ENCODE measurements around the gene ZNF536. TPM values are rescaled to one million over a fixed set of nuclear protein-coding genes. Genes with fewer than 3 reads are reported as not detected.

ZNF536 gene
- total and polyA plus RNA-seq, 8 donors = 0.44 to 13.4 (median 1.1) TPM; not detected in 1

DNA sequence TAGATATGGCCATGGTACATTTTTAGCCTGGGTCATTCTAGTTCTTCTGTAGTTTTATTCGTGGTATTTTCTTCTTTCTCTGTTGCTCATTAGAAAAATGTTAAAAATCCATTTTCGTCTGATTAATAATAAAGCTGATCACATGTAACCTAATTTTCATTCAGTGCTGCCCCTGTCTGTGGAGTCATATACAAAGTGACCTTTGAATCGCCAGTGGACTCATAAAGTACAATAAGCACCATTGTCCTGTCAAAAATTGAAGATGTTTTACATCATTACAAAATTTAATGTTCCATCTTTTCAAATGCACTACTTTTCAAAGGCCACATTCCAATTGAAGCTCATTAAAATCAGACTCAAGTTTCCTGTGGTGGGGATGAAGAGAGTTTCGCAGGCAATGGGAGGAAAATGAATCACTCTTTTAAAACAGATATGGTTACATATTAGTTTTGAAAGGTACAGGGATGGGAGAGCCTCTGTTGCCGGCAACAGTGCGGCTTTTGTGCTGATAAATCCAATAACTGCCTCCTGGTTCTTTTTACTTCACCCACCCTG is 205.4 kb downstream of the ZNF536 start:
- intact Hi-C loops (cut with DNase I; ENCODE audit: low total_unique reads) = no loop called here
- no peak for DNase-seq
- Histone ChIP-seq H3K27me3 (no peaks in the 10 kb centered on the region), H3K27ac (no peak overlapping the region), H3K36me3 (no peaks in the 10 kb centered on the region), H3K4me3 (no peak overlapping the region), H3K4me1 (no peaks in the 10 kb centered on the region), H3K9me3 (no peaks in the 10 kb centered on the region)
- 73 to 80% (median 78%) methylated on average over 6 of the region's 6 CpGs for WGBS, 5 donors
- TF ChIP-seq CTCF (IDR thresholded peaks at IDR 0.05) (no peak), EP300 (IDR thresholded peaks at IDR 0.05) (no peak), POLR2A (IDR thresholded peaks at IDR 0.05) (no peak), POLR2AphosphoS5 (IDR thresholded peaks at IDR 0.05) (no peak)

GRCh38 chr19:30579419-30579818 is 207.2 kb downstream of the ZNF536 start:
- Histone ChIP-seq H3K27ac (no peak overlapping the region), H3K4me1 (no peaks in the 10 kb centered on the region), H3K9me3 (no peaks in the 10 kb centered on the region), H3K36me3 (no peaks in the 10 kb centered on the region), H3K4me3 (no peak overlapping the region), H3K27me3 (peaks cover 0 to 8% (median 0%) of the 10 kb centered on the region in 3 donors)
- WGBS, 5 donors = 58 to 75% (median 71%) methylated on average over 2 to 3 of the region's 3 CpGs
- no peak for DNase-seq
- no peak for TF ChIP-seq EP300 (IDR thresholded peaks at IDR 0.05)
- TF ChIP-seq POLR2AphosphoS5 (IDR thresholded peaks at IDR 0.05) = no peak
- no peak for TF ChIP-seq POLR2A (IDR thresholded peaks at IDR 0.05)
- TF ChIP-seq CTCF (IDR thresholded peaks at IDR 0.05) = no peak
- intact Hi-C loops (cut with DNase I; ENCODE audit: low total_unique reads) = no loop called here

DNA sequence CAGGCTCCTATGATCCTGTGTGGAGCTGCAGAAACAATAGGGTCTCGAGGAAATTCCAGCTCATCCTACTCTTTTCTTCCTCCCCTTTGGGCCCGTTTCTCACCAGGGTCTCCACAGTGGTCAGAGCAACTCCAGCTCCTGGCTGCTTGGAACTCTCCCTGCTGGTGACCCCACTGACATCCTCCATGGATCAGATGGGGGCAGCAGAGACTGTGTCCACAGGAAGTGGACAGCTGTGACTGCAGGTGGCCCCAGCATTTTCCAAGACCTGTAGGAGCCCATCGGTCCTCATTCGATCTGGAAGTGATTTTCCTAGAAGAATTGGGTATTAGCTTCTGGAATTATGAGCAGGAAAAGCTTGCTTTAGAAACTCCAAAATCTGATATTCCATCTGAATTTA is 208.5 kb downstream of the ZNF536 start:
- no peak overlapping the region for H3K27ac ChIP-seq
- H3K4me1 ChIP-seq = no peaks in the 10 kb centered on the region
- intact Hi-C loops (cut with DNase I; ENCODE audit: low total_unique reads) = no loop called here
- H3K27me3 ChIP-seq = peaks cover 0 to 8% (median 0%) of the 10 kb centered on the region in 3 donors
- TF ChIP-seq CTCF (IDR thresholded peaks at IDR 0.05) (no peak), POLR2A (IDR thresholded peaks at IDR 0.05) (no peak), EP300 (IDR thresholded peaks at IDR 0.05) (no peak), POLR2AphosphoS5 (IDR thresholded peaks at IDR 0.05) (no peak)
- no peak overlapping the region for H3K4me3 ChIP-seq
- no peaks in the 10 kb centered on the region for H3K9me3 ChIP-seq
- 69 to 80% (median 72%) methylated on average over 4 of the region's 4 CpGs for WGBS, 5 donors
- no peak for DNase-seq
- no peaks in the 10 kb centered on the region for H3K36me3 ChIP-seq

GRCh38 chr19:30584090-30584489 is 211.9 kb downstream of the ZNF536 start:
- intact Hi-C loops (cut with DNase I; ENCODE audit: low total_unique reads) = no loop called here
- whole genome bisulfite sequencing, 5 donors = 14 to 34% (median 27%) methylated on average over 8 of the region's 8 CpGs
- no peaks in the 10 kb centered on the region for H3K9me3 ChIP-seq
- H3K4me1 ChIP-seq = no peaks in the 10 kb centered on the region
- no peak overlapping the region for H3K27ac ChIP-seq
- TF ChIP-seq EP300 (IDR thresholded peaks at IDR 0.05) (no peak), CTCF (IDR thresholded peaks at IDR 0.05) (no peak), POLR2AphosphoS5 (IDR thresholded peaks at IDR 0.05) (no peak), POLR2A (IDR thresholded peaks at IDR 0.05) (no peak)
- no peak for DNase-seq
- peaks cover 0 to 8% (median 0%) of the 10 kb centered on the region in 3 donors for H3K27me3 ChIP-seq
- no peaks in the 10 kb centered on the region for H3K36me3 ChIP-seq
- H3K4me3 ChIP-seq = no peak overlapping the region
